ENCODE results near the gene EZH2. TPM values are rescaled to one million over a fixed set of nuclear protein-coding genes. Genes with fewer than 3 reads are reported as not detected.

EZH2 gene
- total and polyA plus RNA-seq, 2 of the 4 experiments (the other 2 are of a cell fraction): 13.1 to 19.8 TPM

DNA sequence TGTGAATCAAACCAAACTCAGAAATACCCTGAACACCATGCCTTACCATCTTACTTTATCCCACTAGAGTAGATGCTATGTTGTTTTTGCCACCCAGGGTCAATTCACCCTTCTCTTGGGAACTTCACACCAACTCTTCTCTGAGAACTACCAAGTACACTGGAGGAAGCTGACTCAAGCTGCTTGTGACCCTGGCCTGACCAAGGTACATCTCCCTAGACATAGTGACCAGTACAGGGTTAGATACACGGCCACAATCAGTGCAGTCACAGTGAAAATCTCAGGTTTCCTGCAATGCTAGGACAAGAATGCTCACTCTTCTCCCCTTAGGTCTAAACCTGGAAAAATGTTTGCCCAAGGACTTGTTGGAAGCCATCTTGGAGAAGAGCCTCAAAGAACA is 31.8 kb downstream of the EZH2 start:
- intact Hi-C loops (cut with micrococcal nuclease) (no loop called here), dilution Hi-C loops (cut with HindIII; ENCODE audit: low sequenced_read_pairs, unreplicated experiment) (no loop called here), in situ Hi-C loops (cut with MboI; ENCODE audit: low sequenced_read_pairs) (no loop called here)
- H3K18ac ChIP-seq (ENCODE audit: low read depth, low read length): no peak overlapping the region
- no peak overlapping the region for H2BK120ac ChIP-seq (ENCODE audit: low read depth, low read length)
- no peak overlapping the region for H4K91ac ChIP-seq (ENCODE audit: insufficient read depth, low read depth, low read length)
- H3K14ac ChIP-seq (replicated peaks; ENCODE audit: low read depth, low read length): peak overlapping the region; percentile 14; the same call in 1 of the 2 replicates
- POLR2A ChIA-PET (ENCODE audit: unreplicated experiment): no interaction called here
- no peak overlapping the region for H2AK9ac ChIP-seq (replicated peaks; ENCODE audit: low read depth, low read length, poor library complexity)
- no peak overlapping the region for H2BK20ac ChIP-seq (ENCODE audit: low read depth, low read length)
- TF ChIP-seq NFE2L2 (IDR thresholded peaks at IDR 0.05; ENCODE audit: low read depth, low read length): no peak
- no peak for TF ChIP-seq MXI1 (IDR thresholded peaks at IDR 0.05; ENCODE audit: borderline replicate concordance, low read depth, low read length)
- no peak for TF ChIP-seq SMC3 (IDR thresholded peaks at IDR 0.05; ENCODE audit: low read depth, low read length)
- peaks cover 5% of the 10 kb centered on the region for H3K9me1 ChIP-seq (ENCODE audit: insufficient read depth, low read length)
- WGBS, 2 experiments (ENCODE audit: extremely low coverage in 2 of 2, insufficient read length in 1 of 2): no CpG with 5 or more reads among the region's 1 CpG
- DNase-seq: no peak
- H3K79me1 ChIP-seq (ENCODE audit: low read depth in 1 of 2, low read length in 2 of 2): peaks cover 31 to 57% of the 10 kb centered on the region in 2 experiments
- H3K4me2 ChIP-seq (ENCODE audit: low read depth, low read length): no peak overlapping the region
- no peak for ATAC-seq (ENCODE audit: low read depth)
- CTCF ChIA-PET: no interaction called here
- no peak overlapping the region for H2AK5ac ChIP-seq (ENCODE audit: low read depth, low read length)
- H4K8ac ChIP-seq (ENCODE audit: low read depth in 2 of 2, low read length in 2 of 2): peak overlapping the region in 1 of 2 experiments; percentile 36; a peak in 1 of 4 replicates
- no peak overlapping the region for H3K4me3 ChIP-seq (ENCODE audit: insufficient read depth, low read depth, low read length)
- peaks cover 15% of the 10 kb centered on the region for H4K20me1 ChIP-seq (ENCODE audit: insufficient read depth, low read length)
- no peak overlapping the region for H2AFZ ChIP-seq (replicated peaks; ENCODE audit: low read length, poor library complexity)
- no peak overlapping the region for H3K27ac ChIP-seq (ENCODE audit: insufficient read depth, low read length)
- H3K36me3 ChIP-seq (ENCODE audit: control insufficient read depth, insufficient read depth, low read length): no peaks in the 10 kb centered on the region
- BruUV-seq (replicated peaks): no TSS peak
- no peak overlapping the region for H4K5ac ChIP-seq (ENCODE audit: low read depth, low read length)
- no peak overlapping the region for H3K4ac ChIP-seq (ENCODE audit: low read depth, low read length)
- no peaks in the 10 kb centered on the region for H3K9me3 ChIP-seq (ENCODE audit: control insufficient read depth, insufficient read depth, low read length)
- no peak overlapping the region for H2BK15ac ChIP-seq (ENCODE audit: low read depth, low read length)
- no peak overlapping the region for H3K23ac ChIP-seq (ENCODE audit: low read depth, low read length)
- peaks cover 4% of the 10 kb centered on the region; the same call in 1 of the 2 replicates for H3K4me1 ChIP-seq (ENCODE audit: control insufficient read depth, insufficient read depth, low read length)
- no peak overlapping the region for H3K56ac ChIP-seq (ENCODE audit: extremely low read depth, insufficient read depth, low read length)
- H3K27me3 ChIP-seq (ENCODE audit: control insufficient read depth, insufficient read depth, low read length): no peaks in the 10 kb centered on the region
- no peak overlapping the region for H2BK5ac ChIP-seq (ENCODE audit: low read depth, low read length, poor library complexity, severe bottlenecking)
- no peak overlapping the region for H3K9ac ChIP-seq (ENCODE audit: low read depth, low read length)
